SK-N-SH (cell line): ENCODE results near the gene CHIC2. TPM values are rescaled to one million over a fixed set of nuclear protein-coding genes. Genes with fewer than 3 reads are reported as not detected.

Experiments used
- CTCF ChIA-PET: fragments of 300-600, 350-600 bp; formaldehyde crosslinking; extraction: SDS; loops from one replicate; lab custom pipeline; 2021; lab: Yijun Ruan, JAX
- POLR2A ChIA-PET: fragments of 350-600 bp; sonication (Branson Sonifier 250); formaldehyde crosslinking; extraction: SDS; loops from one replicate; lab custom pipeline; 2020; ENCODE audit warnings: antibody characterized with exemption, inconsistent platforms; lab: Yijun Ruan, JAX
- DNase-seq: peaks from one replicate; pipeline ENCODE4 v3.0.0; 2012
- H2AFZ ChIP-seq: fragments of 200-600 bp; sonication (generic); 2 replicates; pipeline ENCODE4 v1.8.1; 2016; ENCODE audit warnings: antibody characterized with exemption, mild to moderate bottlenecking, low read depth
- H3F3A ChIP-seq: fragments of 200-600 bp; sonication (generic); replicated peaks from 2 replicates; pipeline ENCODE3; 2016; ENCODE audit warnings: antibody characterized with exemption, mild to moderate bottlenecking; ENCODE audit not compliant: insufficient read depth
- H3K27ac ChIP-seq, 2 experiments: fragments of 200-500 bp in 1 of 2; fragments of 200-600 bp in 1 of 2; sonication (Bioruptor generic) in 1 of 2; sonication (generic), shearing (Covaris generic) in 1 of 2; 2 replicates each; pipeline versions ENCODE4 v1.5.1 to v1.6.1; 2014 to 2016; ENCODE audit warnings: low read depth in 2 of 2, inconsistent platforms in 1 of 2, low read length in 1 of 2, mild to moderate bottlenecking in 1 of 2, mixed read lengths in 1 of 2
- H3K27me3 ChIP-seq: fragments of 200-600 bp; sonication (generic), shearing (Covaris generic); 2 replicates; pipeline ENCODE4 v1.6.1; 2016; ENCODE audit warnings: mixed run types; ENCODE audit not compliant: insufficient read depth
- H3K36me3 ChIP-seq, 2 experiments: fragments of 200-500 bp in 1 of 2; fragments of 200-600 bp in 1 of 2; sonication (Bioruptor generic) in 1 of 2; sonication (generic) in 1 of 2; replicated peaks in 1 of 2; 2 replicates each; pipeline versions ENCODE3 to v1.5.1; 2014 to 2016; ENCODE audit warnings: low read length in 1 of 2, mild to moderate bottlenecking in 1 of 2; ENCODE audit not compliant: insufficient read depth in 2 of 2, control insufficient read depth in 1 of 2
- H3K4me1 ChIP-seq, 2 experiments: fragments of 200-500 bp in 1 of 2; fragments of 200-600 bp in 1 of 2; sonication (Bioruptor generic) in 1 of 2; sonication (generic), shearing (Covaris generic) in 1 of 2; 2 replicates each; pipeline versions ENCODE4 v1.5.1 to v1.6.1; 2014 to 2016; ENCODE audit warnings: low read depth in 1 of 2, low read length in 1 of 2, mixed run types in 1 of 2; ENCODE audit not compliant: insufficient read depth in 2 of 2, control insufficient read depth in 1 of 2
- H3K4me2 ChIP-seq: fragments of 200-600 bp; sonication (generic), shearing (Covaris generic); 2 replicates; pipeline ENCODE4 v1.6.1; 2017; ENCODE audit warnings: mixed run types
- H3K4me3 ChIP-seq, 2 experiments: fragments of 200-500 bp in 1 of 2; fragments of 200-600 bp in 1 of 2; sonication (Bioruptor generic) in 1 of 2; sonication (generic), shearing (Covaris generic) in 1 of 2; 2 replicates each; pipeline versions ENCODE4 v1.5.1 to v1.8.1; 2014 to 2016; ENCODE audit warnings: low read depth in 2 of 2, inconsistent platforms in 1 of 2, low read length in 1 of 2, mild to moderate bottlenecking in 1 of 2, mixed read lengths in 1 of 2, moderate library complexity in 1 of 2
- H3K79me2 ChIP-seq: fragments of 200-600 bp; sonication (generic); 2 replicates; pipeline ENCODE4 v1.8.1; 2017; ENCODE audit warnings: mild to moderate bottlenecking; ENCODE audit not compliant: insufficient read depth
- H3K9ac ChIP-seq: fragments of 200-600 bp; sonication (generic); 2 replicates; pipeline ENCODE4 v1.6.1; 2017; ENCODE audit warnings: mixed run types
- H3K9me2 ChIP-seq: fragments of 200-600 bp; sonication (generic); 2 replicates; pipeline ENCODE4 v1.6.1; 2017; ENCODE audit warnings: mixed run types
- H3K9me3 ChIP-seq: fragments of 200-600 bp; sonication (generic); 2 replicates; pipeline ENCODE4 v1.6.1; 2017; ENCODE audit warnings: mixed run types, mild to moderate bottlenecking, moderate library complexity
- H4K20me1 ChIP-seq: fragments of 200-600 bp; sonication (generic); 2 replicates; pipeline ENCODE4 v1.6.1; 2017; ENCODE audit warnings: mild to moderate bottlenecking, mixed run types; ENCODE audit not compliant: insufficient read depth
- CTCF ChIP-seq: fragments of 200-600 bp; sonication (generic); IDR thresholded peaks from 2 replicates; pipeline ENCODE4 v1.6.1; 2017; ENCODE audit warnings: antibody characterized with exemption, mild to moderate bottlenecking, moderate library complexity
- ELF1 ChIP-seq: IDR thresholded peaks from 2 replicates; pipeline ENCODE4 v1.4.0; 2012
- EZH2phosphoT487 ChIP-seq: fragments of 200-600 bp; sonication (generic); IDR thresholded peaks from 2 replicates; pipeline ENCODE4 v1.6.1; 2017; ENCODE audit warnings: low read depth, mixed run types, mild to moderate bottlenecking, antibody characterized with exemption, moderate library complexity, borderline replicate concordance
- FOSL2 ChIP-seq: IDR thresholded peaks from 2 replicates; pipeline ENCODE4 v1.4.0; 2012; ENCODE audit warnings: low read depth, mild to moderate bottlenecking, moderate library complexity, borderline replicate concordance
- FOXJ3 ChIP-seq: sonication (generic); formaldehyde crosslinking; IDR thresholded peaks from 2 replicates; pipeline ENCODE4 v1.5.1; 2020; ENCODE audit warnings: mild to moderate bottlenecking, missing genetic modification reagents
- FOXM1 ChIP-seq: IDR thresholded peaks from 2 replicates; pipeline ENCODE4 v1.4.0; 2012; ENCODE audit warnings: low read depth, mild to moderate bottlenecking
- GATA2 ChIP-seq: sonication (generic); formaldehyde crosslinking; IDR thresholded peaks from 2 replicates; pipeline ENCODE4 v1.5.0; 2020; ENCODE audit warnings: mild to moderate bottlenecking, missing genetic modification reagents
- IRF3 ChIP-seq: fragments of 150-350 bp; IDR thresholded peaks from 2 replicates; pipeline ENCODE4 v1.6.1; 2016; ENCODE audit warnings: mild to moderate bottlenecking, low read depth, low read length
- JUND ChIP-seq: IDR thresholded peaks from 2 replicates; pipeline ENCODE4 v1.4.0; 2012
- MAX ChIP-seq: IDR thresholded peaks from 2 replicates; pipeline ENCODE4 v1.4.0; 2012; ENCODE audit warnings: low read depth
- MXI1 ChIP-seq: IDR thresholded peaks from 2 replicates; pipeline ENCODE4 v1.6.1; 2012; ENCODE audit warnings: mild to moderate bottlenecking, low read depth, low read length, improper control_type of control experiment
- NRF1 ChIP-seq: IDR thresholded peaks from 2 replicates; pipeline ENCODE4 v1.6.1; 2012; ENCODE audit warnings: low read depth, mild to moderate bottlenecking, low read length
- PBX3 ChIP-seq: IDR thresholded peaks from 2 replicates; pipeline ENCODE4; 2012
- POLR2AphosphoS5 ChIP-seq: IDR thresholded peaks from 2 replicates; pipeline ENCODE4 v1.6.1; 2012; ENCODE audit warnings: low read depth, low read length
- RAD21 ChIP-seq: IDR thresholded peaks from 2 replicates; pipeline ENCODE4 v1.6.1; 2012; ENCODE audit warnings: mild to moderate bottlenecking, low read length
- RCOR1 ChIP-seq: fragments of 150-350 bp; IDR thresholded peaks from 2 replicates; pipeline ENCODE4 v1.6.1; 2017; ENCODE audit warnings: antibody characterized with exemption, low read length
- RFX5 ChIP-seq: IDR thresholded peaks from 2 replicates; pipeline ENCODE4 v1.6.1; 2012; ENCODE audit warnings: mild to moderate bottlenecking, improper control_type of control experiment, low read length
- RXRA ChIP-seq: IDR thresholded peaks from 2 replicates; pipeline ENCODE4 v1.4.0; 2012; ENCODE audit warnings: low read depth, mild to moderate bottlenecking, borderline replicate concordance
- TAF1 ChIP-seq: IDR thresholded peaks from 2 replicates; pipeline ENCODE4 v1.6.1; 2012; ENCODE audit warnings: low read depth, mild to moderate bottlenecking, low read length, moderate library complexity, borderline replicate concordance
- TCF12 ChIP-seq: IDR thresholded peaks from 2 replicates; pipeline ENCODE4 v1.4.0; 2012
- USF1 ChIP-seq: IDR thresholded peaks from 2 replicates; pipeline ENCODE4 v1.4.0; 2012; ENCODE audit warnings: low read depth, borderline replicate concordance
- YY1 ChIP-seq: IDR thresholded peaks from 2 replicates; pipeline ENCODE4 v1.4.0; 2012; ENCODE audit warnings: low read depth, mild to moderate bottlenecking
- ZBTB33 ChIP-seq: IDR thresholded peaks from 2 replicates; pipeline ENCODE4 v1.4.0; 2012; ENCODE audit warnings: low read depth, borderline replicate concordance
- WGBS: methylation state at CpG from one replicate; pipeline ENCODE4 v1.1.6; 2017; ENCODE audit warnings: low lambda C conversion rate; 5-methylcytosine and 5-hydroxymethylcytosine counted together
- polyA plus RNA-seq, 3 experiments: library from polyadenylated mRNA; depleted of rRNA; stranded (reverse); fragments of >200 nt; gene quantifications; 2 replicates each; pipeline ENCODE4 v1.2.3, GENCODE V29; 2012

Gene CHIC2
- polyA plus RNA-seq, 1 of the 3 experiments (the other 2 are of a cell fraction): 26.8 TPM

- TF ChIP-seq MXI1: no peak
- no peak for TF ChIP-seq JUND
- TF ChIP-seq RFX5: no peak
- no peak for TF ChIP-seq ELF1
Observed at GRCh38 chr4:53963336-53963735, 101.1 kb downstream of the CHIC2 start (continued).

GRCh38 chr4:53962516-53963225, 101.7 kb downstream of the CHIC2 start:
- H3K4me1 ChIP-seq: peaks cover 21 to 27% of the 10 kb centered on the region in 2 experiments
- 10% methylated on average over 4 of the region's 4 CpGs for WGBS
- H3K4me3 ChIP-seq: peak overlapping the region in 1 of 2 experiments; percentile 21; a peak in 1 of 4 replicates
- peak overlapping the region; percentile 74 for H3K4me2 ChIP-seq
- peak; percentile 43 for DNase-seq
- H3K9ac ChIP-seq: peak overlapping the region; percentile 33; the same call in 1 of the 2 replicates
- ChIA-PET POLR2A (interaction anchor here (1.1 kb wide), 1 partner anchor 29 kb away, joined by 4 read pairs; no protein-coding TSS in a partner anchor), CTCF (interaction anchor here (1.2 kb wide), 1 partner anchor 32 kb away, joined by 5 read pairs; no protein-coding TSS in a partner anchor)
- no peaks in the 10 kb centered on the region for H4K20me1 ChIP-seq
- H3K79me2 ChIP-seq: no peaks in the 10 kb centered on the region
- no peaks in the 10 kb centered on the region for H3K36me3 ChIP-seq
- H3K27ac ChIP-seq: peak overlapping the region; percentile 65
- H2AFZ ChIP-seq: peak overlapping the region; percentile 68; the same call in 1 of the 2 replicates
- H3F3A ChIP-seq: peaks cover 18% of the 10 kb centered on the region
- H3K9me2 ChIP-seq: no peaks in the 10 kb centered on the region
- H3K27me3 ChIP-seq: no peaks in the 10 kb centered on the region
- no peaks in the 10 kb centered on the region for H3K9me3 ChIP-seq
- no peak for TF ChIP-seq MAX
- peak; percentile 11; the same call in 1 of the 2 replicates for TF ChIP-seq JUND
- no peak for TF ChIP-seq EZH2phosphoT487
- no peak for TF ChIP-seq RXRA
- 0 out of 2 replicates have a peak, but pooled peaks have one; percentile 13 for TF ChIP-seq RCOR1
- TF ChIP-seq PBX3: peak; percentile 52
- no peak for TF ChIP-seq FOXM1
- TF ChIP-seq POLR2AphosphoS5: 0 out of 2 replicates have a peak, but pooled peaks have one; percentile 23
- TF ChIP-seq IRF3: no peak
- no peak for TF ChIP-seq TAF1
- peak; percentile 79 for TF ChIP-seq TCF12
- TF ChIP-seq YY1: no peak
- TF ChIP-seq ELF1: no peak
- TF ChIP-seq ZBTB33: no peak
- TF ChIP-seq MXI1: no peak
- no peak for TF ChIP-seq FOXJ3 (CRISPR knock-in tag)
- peak; percentile 52 for TF ChIP-seq FOSL2
- no peak for TF ChIP-seq GATA2 (CRISPR knock-in tag)
- TF ChIP-seq CTCF: no peak
- TF ChIP-seq RFX5: no peak
- TF ChIP-seq RAD21: no peak
- TF ChIP-seq USF1: no peak
- TF ChIP-seq NRF1: no peak
